Gastrocnemius medialis (tissue), 4 donors: ENCODE measurements around the gene KAZN.

ENCODE experiments used
- POLR2A ChIP-seq, 2 donors: fragments of 450-650 bp; IDR thresholded peaks; one replicate each; pipeline ENCODE4 v1.6.1; 2017; ENCODE audit warnings: antibody characterized with exemption in 2 of 2, mild to moderate bottlenecking in 2 of 2, moderate library complexity in 2 of 2
- TF ChIP-seq, protein P1 (sequence below), 5 experiments: fragments of 450-650 bp in 3 of 5; fragments of 200-600 bp in 2 of 5; sonication (generic) in 2 of 5; IDR thresholded peaks in 4 of 5; conservative IDR thresholded peaks in 1 of 5; 1 replicate in 4 of 5; 2 replicates in 1 of 5; pipeline ENCODE4 v1.5.1; 2016 to 2019; ENCODE audit warnings: antibody characterized with exemption in 5 of 5, mild to moderate bottlenecking in 3 of 5, moderate library complexity in 3 of 5

GRCh38 chr1:14996133-14997050, 397.9 kb downstream of the KAZN start:
- TF ChIP-seq, protein P1, sequence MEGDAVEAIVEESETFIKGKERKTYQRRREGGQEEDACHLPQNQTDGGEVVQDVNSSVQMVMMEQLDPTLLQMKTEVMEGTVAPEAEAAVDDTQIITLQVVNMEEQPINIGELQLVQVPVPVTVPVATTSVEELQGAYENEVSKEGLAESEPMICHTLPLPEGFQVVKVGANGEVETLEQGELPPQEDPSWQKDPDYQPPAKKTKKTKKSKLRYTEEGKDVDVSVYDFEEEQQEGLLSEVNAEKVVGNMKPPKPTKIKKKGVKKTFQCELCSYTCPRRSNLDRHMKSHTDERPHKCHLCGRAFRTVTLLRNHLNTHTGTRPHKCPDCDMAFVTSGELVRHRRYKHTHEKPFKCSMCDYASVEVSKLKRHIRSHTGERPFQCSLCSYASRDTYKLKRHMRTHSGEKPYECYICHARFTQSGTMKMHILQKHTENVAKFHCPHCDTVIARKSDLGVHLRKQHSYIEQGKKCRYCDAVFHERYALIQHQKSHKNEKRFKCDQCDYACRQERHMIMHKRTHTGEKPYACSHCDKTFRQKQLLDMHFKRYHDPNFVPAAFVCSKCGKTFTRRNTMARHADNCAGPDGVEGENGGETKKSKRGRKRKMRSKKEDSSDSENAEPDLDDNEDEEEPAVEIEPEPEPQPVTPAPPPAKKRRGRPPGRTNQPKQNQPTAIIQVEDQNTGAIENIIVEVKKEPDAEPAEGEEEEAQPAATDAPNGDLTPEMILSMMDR (IDR thresholded peaks at IDR 0.05 in 4 of 5, conservative IDR thresholded peaks at IDR 0.05 in 1 of 5) = no peak
- TF ChIP-seq POLR2A (IDR thresholded peaks at IDR 0.05) = no peak
